Measurements from ENCODE around the gene SMOC2. TPM values are rescaled to one million over a fixed set of nuclear protein-coding genes. Genes with fewer than 3 reads are reported as not detected.

SMOC2 gene
- total RNA-seq, 1 experiment from 2014 or later = 0.20 TPM

GRCh38 chr6:168439794-168440450 lies 1.1 kb upstream of the SMOC2 start:
- DNase-seq (ENCODE audit: low spot score) = no peak
- in situ Hi-C loops (cut with HindIII; ENCODE audit: low sequenced_read_pairs) = no loop called here

DNA sequence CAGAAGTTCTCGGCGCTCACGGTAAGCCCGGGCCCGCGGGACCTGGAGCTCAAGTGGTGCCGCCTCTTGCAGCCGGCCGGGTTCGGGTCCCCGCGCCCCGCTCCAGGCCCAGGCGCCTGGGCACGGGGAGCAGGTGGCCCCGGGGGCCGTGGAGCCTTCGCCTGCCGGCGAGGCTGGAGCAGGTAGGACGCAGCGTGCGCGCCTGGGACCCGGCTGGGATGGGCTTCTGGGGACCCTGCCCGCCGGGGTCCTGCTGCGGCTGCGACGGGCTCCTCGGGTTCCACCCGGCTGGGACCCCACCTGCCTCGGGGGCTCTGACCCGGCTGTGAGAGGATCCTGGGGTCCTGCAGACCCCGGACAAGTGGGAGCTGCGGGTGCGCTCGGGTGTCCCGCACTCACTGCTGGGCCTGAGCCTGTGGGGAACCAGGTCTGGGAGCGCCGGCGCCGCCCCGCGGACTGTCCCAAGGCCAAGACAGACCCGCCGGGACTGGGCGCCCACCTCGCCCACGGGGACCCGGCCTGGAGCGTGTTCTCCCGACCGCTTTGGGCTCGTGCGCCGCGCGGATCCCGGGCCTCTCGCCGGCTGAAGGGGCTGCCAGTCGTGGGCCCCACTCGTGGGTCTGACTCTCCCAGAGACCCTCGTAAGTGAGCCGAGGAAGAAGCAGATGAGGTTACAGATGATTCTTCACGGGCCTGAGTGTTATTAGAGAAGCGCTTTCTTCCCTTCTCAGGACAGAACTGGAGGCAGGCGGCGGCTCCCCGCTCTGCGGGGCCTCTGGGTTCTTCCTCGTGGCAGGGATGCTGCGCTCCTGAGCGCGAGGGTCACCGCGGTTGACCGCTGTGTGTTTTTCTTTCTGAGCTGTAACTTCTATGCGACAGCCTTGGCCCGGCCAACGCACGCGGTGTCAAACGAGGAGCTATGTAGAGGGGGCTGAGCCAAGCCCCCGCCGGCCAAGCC lies 729 bp downstream of the SMOC2 start:
- in situ Hi-C loops (cut with HindIII; ENCODE audit: low sequenced_read_pairs) = no loop called here
- no peak for DNase-seq (ENCODE audit: low spot score)

GRCh38 chr6:168442646-168443045 lies 1.7 kb downstream of the SMOC2 start:
- in situ Hi-C loops (cut with HindIII; ENCODE audit: low sequenced_read_pairs) = no loop called here
- no peak for DNase-seq (ENCODE audit: low spot score)

GRCh38 chr6:168447282-168447681 lies 6.3 kb downstream of the SMOC2 start:
- in situ Hi-C loops (cut with HindIII; ENCODE audit: low sequenced_read_pairs) = no loop called here
- no peak for DNase-seq (ENCODE audit: low spot score)

GRCh38 chr6:168447700-168448099 lies 6.7 kb downstream of the SMOC2 start:
- in situ Hi-C loops (cut with HindIII; ENCODE audit: low sequenced_read_pairs) = no loop called here
- DNase-seq (ENCODE audit: low spot score) = no peak

- no peak for DNase-seq (ENCODE audit: low spot score)
- in situ Hi-C loops (cut with HindIII; ENCODE audit: low sequenced_read_pairs) = no loop called here
Measured at GRCh38 chr6:168448243-168448855, 7.4 kb downstream of the SMOC2 start.

DNA sequence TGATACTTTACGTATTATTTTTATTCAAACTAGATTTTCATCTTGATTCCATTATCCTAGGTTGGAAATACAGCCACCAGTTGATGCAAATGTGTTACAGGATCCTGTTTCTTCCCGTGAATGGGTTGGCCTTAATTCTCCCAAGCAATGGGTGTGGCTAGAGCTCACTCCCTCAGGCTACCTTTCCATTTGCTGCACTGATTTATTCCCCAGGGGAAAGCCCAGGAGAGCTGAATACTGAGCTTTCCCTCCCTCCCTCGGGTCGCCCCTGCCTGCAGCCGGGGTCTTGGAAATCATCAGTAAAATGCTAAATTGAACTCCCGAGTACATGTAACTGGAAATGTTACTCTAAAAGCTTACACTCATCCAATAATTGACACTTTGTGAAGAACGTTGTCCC lies 9.9 kb downstream of the SMOC2 start:
- in situ Hi-C loops (cut with HindIII; ENCODE audit: low sequenced_read_pairs) = no loop called here

DNA sequence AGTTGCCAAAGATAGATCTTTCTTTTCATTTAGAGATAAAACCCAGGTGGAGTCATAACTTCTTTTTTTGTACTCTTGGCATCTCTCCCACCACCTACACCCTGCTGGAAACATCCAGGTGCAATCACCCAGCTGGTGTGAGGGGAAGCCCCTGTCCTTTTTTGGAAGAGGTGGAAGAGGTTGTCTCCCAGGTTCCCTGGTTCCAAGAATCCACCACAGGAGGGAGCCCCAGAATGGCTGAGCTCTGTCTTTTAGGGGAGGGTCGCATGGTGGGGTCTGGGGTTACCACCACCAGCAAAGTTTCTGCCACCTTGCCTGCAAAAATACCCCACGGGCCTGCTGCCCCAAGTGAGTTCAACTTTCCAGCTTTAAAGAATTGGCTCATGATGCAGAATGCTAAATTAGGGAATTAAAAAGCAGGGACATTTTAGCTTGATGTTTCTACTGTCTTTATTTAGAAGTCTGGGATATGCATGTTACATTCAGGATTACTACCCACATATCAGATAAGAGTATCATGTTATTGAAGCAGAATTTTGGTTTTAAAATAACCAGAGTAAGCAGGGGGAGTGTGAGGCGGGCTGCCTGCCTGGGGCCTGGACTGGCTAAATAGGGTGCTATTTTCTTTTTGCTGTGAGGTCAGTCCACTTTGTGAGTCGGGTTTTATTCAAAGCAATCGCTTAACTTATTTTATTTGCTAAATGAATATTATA lies 11.0 kb downstream of the SMOC2 start:
- DNase-seq (ENCODE audit: low spot score) = no peak
- in situ Hi-C loops (cut with HindIII; ENCODE audit: low sequenced_read_pairs) = no loop called here

More for the DNA sequence above, 9.9 kb downstream of the SMOC2 start:
- DNase-seq (ENCODE audit: low spot score) = no peak

GRCh38 chr6:168452685-168453377 lies 11.8 kb downstream of the SMOC2 start:
- no peak for DNase-seq (ENCODE audit: low spot score)
- in situ Hi-C loops (cut with HindIII; ENCODE audit: low sequenced_read_pairs) = no loop called here

- in situ Hi-C loops (cut with HindIII; ENCODE audit: low sequenced_read_pairs) = no loop called here
- no peak for DNase-seq (ENCODE audit: low spot score)
Measured at GRCh38 chr6:168455847-168456530, 15.0 kb downstream of the SMOC2 start.

DNA sequence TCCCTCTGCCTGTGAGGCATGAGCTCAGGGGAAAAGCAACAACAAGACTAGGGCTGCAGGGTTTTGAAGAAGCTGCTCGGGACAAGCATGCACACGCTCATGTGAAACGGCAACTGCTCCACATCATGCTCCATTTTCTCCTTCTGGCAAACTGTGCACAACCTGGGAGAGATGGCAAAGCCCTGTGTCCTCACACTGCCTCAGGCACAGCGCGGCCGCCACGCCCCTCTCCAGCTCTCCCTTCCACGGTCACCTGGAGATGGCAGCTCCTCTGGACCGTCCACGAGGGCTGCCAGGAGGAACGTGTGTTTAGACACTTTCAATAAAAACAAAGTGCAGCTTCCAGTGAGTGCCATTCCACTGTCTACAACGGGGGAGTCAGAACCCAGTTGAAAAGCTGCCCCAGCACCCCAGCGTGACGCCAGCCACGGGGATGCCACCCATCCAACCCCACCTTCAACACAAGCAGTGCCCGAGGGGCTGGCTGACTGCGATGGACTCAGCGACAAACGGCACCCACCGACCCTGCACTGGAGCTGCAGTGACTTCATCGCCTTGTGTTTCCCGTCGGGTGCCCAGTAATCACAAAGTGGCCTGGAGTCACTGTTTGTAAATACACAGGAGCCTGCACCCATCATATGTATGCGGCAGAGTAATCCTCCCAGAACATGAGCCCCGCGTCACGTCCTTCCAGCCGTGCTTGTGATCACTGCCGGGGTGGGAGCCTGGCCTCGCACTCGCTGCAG lies 16.1 kb downstream of the SMOC2 start:
- in situ Hi-C loops (cut with HindIII; ENCODE audit: low sequenced_read_pairs) = no loop called here
- DNase-seq (ENCODE audit: low spot score) = no peak

DNA sequence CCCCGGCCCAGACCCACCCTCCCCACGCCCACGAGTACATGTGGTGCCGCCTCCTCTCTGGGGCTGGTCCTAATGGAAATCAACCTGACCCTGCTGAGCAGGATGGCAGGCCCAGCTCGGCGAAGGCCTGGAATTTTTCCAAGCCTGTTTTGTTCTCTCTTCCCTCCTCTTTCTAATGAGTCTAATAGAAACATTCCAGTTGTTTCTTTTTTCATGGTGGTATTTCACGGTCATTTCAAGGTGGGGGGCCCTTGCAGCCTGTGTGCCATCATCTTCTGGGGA lies 16.6 kb downstream of the SMOC2 start:
- in situ Hi-C loops (cut with HindIII; ENCODE audit: low sequenced_read_pairs) = no loop called here
- DNase-seq (ENCODE audit: low spot score) = no peak

GRCh38 chr6:168458101-168458500 lies 17.1 kb downstream of the SMOC2 start:
- no peak for DNase-seq (ENCODE audit: low spot score)
- in situ Hi-C loops (cut with HindIII; ENCODE audit: low sequenced_read_pairs) = no loop called here

GRCh38 chr6:168459572-168459971 lies 18.6 kb downstream of the SMOC2 start:
- in situ Hi-C loops (cut with HindIII; ENCODE audit: low sequenced_read_pairs) = no loop called here
- no peak for DNase-seq (ENCODE audit: low spot score)

DNA sequence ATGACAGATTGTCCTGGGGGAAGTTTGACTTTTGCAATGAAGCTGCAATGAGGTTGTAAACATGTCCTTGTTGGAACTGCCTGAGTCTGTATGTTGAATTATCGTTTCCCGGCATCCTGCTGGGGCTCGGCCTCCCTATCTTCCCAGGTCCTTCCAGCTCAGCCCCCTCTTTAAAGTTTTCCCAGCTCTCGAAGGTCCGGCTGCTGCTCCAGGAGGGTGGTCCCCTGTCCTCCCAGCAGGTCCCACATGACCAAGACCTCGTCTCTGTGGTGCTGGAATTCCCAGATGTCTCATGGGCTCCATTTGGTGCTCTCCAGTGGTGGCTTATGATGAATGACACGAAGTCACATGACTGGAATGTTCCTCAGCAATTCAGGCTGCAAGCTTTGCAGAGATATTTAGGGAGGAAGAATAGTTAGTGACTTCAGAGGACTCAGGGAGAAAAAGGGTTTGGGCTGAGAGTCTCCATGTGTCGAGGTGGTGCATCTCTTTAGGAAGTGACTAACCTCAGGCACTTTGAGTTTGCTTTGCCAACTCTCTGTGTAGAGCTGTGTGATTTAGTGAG lies 21.4 kb downstream of the SMOC2 start:
- no peak for DNase-seq (ENCODE audit: low spot score)
- in situ Hi-C loops (cut with HindIII; ENCODE audit: low sequenced_read_pairs) = no loop called here

GRCh38 chr6:168464546-168464945 lies 23.6 kb downstream of the SMOC2 start:
- DNase-seq (ENCODE audit: low spot score) = no peak
- in situ Hi-C loops (cut with HindIII; ENCODE audit: low sequenced_read_pairs) = no loop called here

- in situ Hi-C loops (cut with HindIII; ENCODE audit: low sequenced_read_pairs) = no loop called here
- no peak for DNase-seq (ENCODE audit: low spot score)
Measured at GRCh38 chr6:168468045-168468444, 27.1 kb downstream of the SMOC2 start.

GRCh38 chr6:168469521-168469920 lies 28.5 kb downstream of the SMOC2 start:
- DNase-seq (ENCODE audit: low spot score) = no peak
- in situ Hi-C loops (cut with HindIII; ENCODE audit: low sequenced_read_pairs) = no loop called here
